ENCODE data around the gene MACIR. TPM values are rescaled to one million over a fixed set of nuclear protein-coding genes. Genes with fewer than 3 reads are reported as not detected.

The MACIR gene
- total RNA-seq, 1 experiment from 2014 or later, result 12.4 TPM

- Mint-ChIP-seq H3K4me1 (no peaks in the 10 kb centered on the region), H3K27me3 (ENCODE audit: low read depth) (no peaks in the 10 kb centered on the region), H3K9me3 (no peaks in the 10 kb centered on the region), H3K4me3 (no peak overlapping the region), H3K36me3 (no peaks in the 10 kb centered on the region), H3K27ac (no peak overlapping the region)
- DNase-seq (ENCODE audit: low spot score) (no peak), ATAC-seq (no peak)
- CTCF ChIA-PET, result no interaction called here
- POLR2A ChIA-PET, result no interaction called here
- no peak for TF ChIP-seq MLX (CRISPR knock-in tag; IDR thresholded peaks at IDR 0.05)
- TF ChIP-seq TEAD4 (CRISPR knock-in tag; IDR thresholded peaks at IDR 0.05), result no peak
- TF ChIP-seq, protein P1, sequence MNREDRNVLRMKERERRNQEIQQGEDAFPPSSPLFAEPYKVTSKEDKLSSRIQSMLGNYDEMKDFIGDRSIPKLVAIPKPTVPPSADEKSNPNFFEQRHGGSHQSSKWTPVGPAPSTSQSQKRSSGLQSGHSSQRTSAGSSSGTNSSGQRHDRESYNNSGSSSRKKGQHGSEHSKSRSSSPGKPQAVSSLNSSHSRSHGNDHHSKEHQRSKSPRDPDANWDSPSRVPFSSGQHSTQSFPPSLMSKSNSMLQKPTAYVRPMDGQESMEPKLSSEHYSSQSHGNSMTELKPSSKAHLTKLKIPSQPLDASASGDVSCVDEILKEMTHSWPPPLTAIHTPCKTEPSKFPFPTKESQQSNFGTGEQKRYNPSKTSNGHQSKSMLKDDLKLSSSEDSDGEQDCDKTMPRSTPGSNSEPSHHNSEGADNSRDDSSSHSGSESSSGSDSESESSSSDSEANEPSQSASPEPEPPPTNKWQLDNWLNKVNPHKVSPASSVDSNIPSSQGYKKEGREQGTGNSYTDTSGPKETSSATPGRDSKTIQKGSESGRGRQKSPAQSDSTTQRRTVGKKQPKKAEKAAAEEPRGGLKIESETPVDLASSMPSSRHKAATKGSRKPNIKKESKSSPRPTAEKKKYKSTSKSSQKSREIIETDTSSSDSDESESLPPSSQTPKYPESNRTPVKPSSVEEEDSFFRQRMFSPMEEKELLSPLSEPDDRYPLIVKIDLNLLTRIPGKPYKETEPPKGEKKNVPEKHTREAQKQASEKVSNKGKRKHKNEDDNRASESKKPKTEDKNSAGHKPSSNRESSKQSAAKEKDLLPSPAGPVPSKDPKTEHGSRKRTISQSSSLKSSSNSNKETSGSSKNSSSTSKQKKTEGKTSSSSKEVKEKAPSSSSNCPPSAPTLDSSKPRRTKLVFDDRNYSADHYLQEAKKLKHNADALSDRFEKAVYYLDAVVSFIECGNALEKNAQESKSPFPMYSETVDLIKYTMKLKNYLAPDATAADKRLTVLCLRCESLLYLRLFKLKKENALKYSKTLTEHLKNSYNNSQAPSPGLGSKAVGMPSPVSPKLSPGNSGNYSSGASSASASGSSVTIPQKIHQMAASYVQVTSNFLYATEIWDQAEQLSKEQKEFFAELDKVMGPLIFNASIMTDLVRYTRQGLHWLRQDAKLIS (CRISPR knock-in tag; IDR thresholded peaks at IDR 0.05; ENCODE audit: borderline replicate concordance), result no peak
- no peak for TF ChIP-seq ZNF396 (CRISPR knock-in tag; IDR thresholded peaks at IDR 0.05; ENCODE audit: borderline replicate concordance)
- TF ChIP-seq SOX15 (CRISPR knock-in tag; IDR thresholded peaks at IDR 0.05), result no peak
- TF ChIP-seq FOXP1 (CRISPR knock-in tag; IDR thresholded peaks at IDR 0.05; ENCODE audit: borderline replicate concordance), result no peak
- no peak for TF ChIP-seq NR3C1 (CRISPR knock-in tag; conservative IDR thresholded peaks at IDR 0.05; ENCODE audit: low read depth)
These were observed 54.5 kb downstream of the MACIR start for GRCh38 chr5:103313056-103313455.

DNA sequence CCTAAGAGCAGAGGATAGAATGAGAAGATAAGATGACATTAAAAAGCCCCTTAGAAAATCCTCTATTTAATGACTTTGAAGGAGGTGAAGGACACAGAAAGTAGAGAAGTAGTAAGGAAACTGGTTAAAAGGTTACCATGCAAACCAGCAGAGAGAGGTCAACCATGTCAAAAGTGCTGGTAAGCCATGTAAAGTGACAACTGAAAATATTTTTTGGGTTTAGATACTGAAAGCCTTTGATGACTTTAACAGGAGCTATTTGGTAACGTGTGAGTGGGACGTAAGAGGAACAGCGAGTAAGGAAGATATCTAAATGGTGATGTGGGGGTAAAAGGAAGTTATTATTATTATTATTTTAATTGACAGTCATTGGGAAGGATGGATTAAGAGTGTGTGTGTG lies 56.9 kb downstream of the MACIR start:
- TF ChIP-seq ZNF671 (CRISPR knock-in tag; IDR thresholded peaks at IDR 0.05), result no peak
- no peak for TF ChIP-seq NFE2L1 (CRISPR knock-in tag; IDR thresholded peaks at IDR 0.05)
- no peak for TF ChIP-seq RELA (CRISPR knock-in tag; IDR thresholded peaks at IDR 0.05; ENCODE audit: borderline replicate concordance)
- TF ChIP-seq, protein P2, sequence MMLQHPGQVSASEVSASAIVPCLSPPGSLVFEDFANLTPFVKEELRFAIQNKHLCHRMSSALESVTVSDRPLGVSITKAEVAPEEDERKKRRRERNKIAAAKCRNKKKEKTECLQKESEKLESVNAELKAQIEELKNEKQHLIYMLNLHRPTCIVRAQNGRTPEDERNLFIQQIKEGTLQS (CRISPR knock-in tag; conservative IDR thresholded peaks at IDR 0.05), result no peak
- TF ChIP-seq ZNF263 (CRISPR knock-in tag; IDR thresholded peaks at IDR 0.05; ENCODE audit: low read depth), result no peak
- TF ChIP-seq ZSCAN18 (CRISPR knock-in tag; IDR thresholded peaks at IDR 0.05), result no peak
- no peak for TF ChIP-seq ZNF317 (CRISPR knock-in tag; IDR thresholded peaks at IDR 0.05; ENCODE audit: borderline replicate concordance, low read depth)
- no peak for TF ChIP-seq TEAD1 (CRISPR knock-in tag; IDR thresholded peaks at IDR 0.05)
- TF ChIP-seq, protein P3, sequence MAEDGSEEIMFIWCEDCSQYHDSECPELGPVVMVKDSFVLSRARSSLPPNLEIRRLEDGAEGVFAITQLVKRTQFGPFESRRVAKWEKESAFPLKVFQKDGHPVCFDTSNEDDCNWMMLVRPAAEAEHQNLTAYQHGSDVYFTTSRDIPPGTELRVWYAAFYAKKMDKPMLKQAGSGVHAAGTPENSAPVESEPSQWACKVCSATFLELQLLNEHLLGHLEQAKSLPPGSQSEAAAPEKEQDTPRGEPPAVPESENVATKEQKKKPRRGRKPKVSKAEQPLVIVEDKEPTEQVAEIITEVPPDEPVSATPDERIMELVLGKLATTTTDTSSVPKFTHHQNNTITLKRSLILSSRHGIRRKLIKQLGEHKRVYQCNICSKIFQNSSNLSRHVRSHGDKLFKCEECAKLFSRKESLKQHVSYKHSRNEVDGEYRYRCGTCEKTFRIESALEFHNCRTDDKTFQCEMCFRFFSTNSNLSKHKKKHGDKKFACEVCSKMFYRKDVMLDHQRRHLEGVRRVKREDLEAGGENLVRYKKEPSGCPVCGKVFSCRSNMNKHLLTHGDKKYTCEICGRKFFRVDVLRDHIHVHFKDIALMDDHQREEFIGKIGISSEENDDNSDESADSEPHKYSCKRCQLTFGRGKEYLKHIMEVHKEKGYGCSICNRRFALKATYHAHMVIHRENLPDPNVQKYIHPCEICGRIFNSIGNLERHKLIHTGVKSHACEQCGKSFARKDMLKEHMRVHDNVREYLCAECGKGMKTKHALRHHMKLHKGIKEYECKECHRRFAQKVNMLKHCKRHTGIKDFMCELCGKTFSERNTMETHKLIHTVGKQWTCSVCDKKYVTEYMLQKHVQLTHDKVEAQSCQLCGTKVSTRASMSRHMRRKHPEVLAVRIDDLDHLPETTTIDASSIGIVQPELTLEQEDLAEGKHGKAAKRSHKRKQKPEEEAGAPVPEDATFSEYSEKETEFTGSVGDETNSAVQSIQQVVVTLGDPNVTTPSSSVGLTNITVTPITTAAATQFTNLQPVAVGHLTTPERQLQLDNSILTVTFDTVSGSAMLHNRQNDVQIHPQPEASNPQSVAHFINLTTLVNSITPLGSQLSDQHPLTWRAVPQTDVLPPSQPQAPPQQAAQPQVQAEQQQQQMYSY (CRISPR knock-in tag; IDR thresholded peaks at IDR 0.05), result no peak
- no peak for ATAC-seq
- CTCF ChIA-PET, result no interaction called here
- POLR2A ChIA-PET, result no interaction called here
- Mint-ChIP-seq H3K4me3 (no peak overlapping the region), H3K4me1 (no peaks in the 10 kb centered on the region), H3K27me3 (ENCODE audit: low read depth) (no peaks in the 10 kb centered on the region), H3K36me3 (no peaks in the 10 kb centered on the region), H3K27ac (no peak overlapping the region), H3K9me3 (no peaks in the 10 kb centered on the region)
- no peak for DNase-seq (ENCODE audit: low spot score)
